ENCODE results near the gene ITIH2. TPM values are rescaled to one million over a fixed set of nuclear protein-coding genes. Genes with fewer than 3 reads are reported as not detected.

ITIH2 gene
- total RNA-seq, 1 donor from 2014 or later = not detected

- Mint-ChIP-seq H3K9me3 (peaks cover 24% of the 10 kb centered on the region), H3K4me3 (no peak overlapping the region), H3K36me3 (peaks cover 4% of the 10 kb centered on the region), H3K27me3 (ENCODE audit: low read depth) (peaks cover 7% of the 10 kb centered on the region), H3K27ac (no peak overlapping the region), H3K4me1 (no peaks in the 10 kb centered on the region)
- no peak for TF ChIP-seq CTCF (IDR thresholded peaks at IDR 0.05; ENCODE audit: unreplicated experiment)
- DNase-seq (ENCODE audit: low spot score in 2 of 2, unreplicated experiment in 2 of 2) = no peak
These were observed 6.6 kb upstream of the ITIH2 start for GRCh38 chr10:7696545-7696944.

- Mint-ChIP-seq H3K4me1 (no peaks in the 10 kb centered on the region), H3K27ac (no peak overlapping the region), H3K9me3 (peaks cover 17% of the 10 kb centered on the region), H3K27me3 (ENCODE audit: low read depth) (peaks cover 10% of the 10 kb centered on the region), H3K4me3 (no peak overlapping the region), H3K36me3 (peaks cover 4% of the 10 kb centered on the region)
- DNase-seq (ENCODE audit: low spot score in 2 of 2, unreplicated experiment in 2 of 2) = no peak
- no peak for TF ChIP-seq CTCF (IDR thresholded peaks at IDR 0.05; ENCODE audit: unreplicated experiment)
These were observed 5.7 kb upstream of the ITIH2 start for GRCh38 chr10:7697426-7697825.

GRCh38 chr10:7700577-7701125, 2.5 kb upstream of the ITIH2 start:
- Mint-ChIP-seq H3K4me1 (no peaks in the 10 kb centered on the region), H3K27ac (no peak overlapping the region), H3K27me3 (ENCODE audit: low read depth) (peaks cover 31% of the 10 kb centered on the region), H3K9me3 (no peaks in the 10 kb centered on the region), H3K4me3 (no peak overlapping the region), H3K36me3 (no peaks in the 10 kb centered on the region)
- no peak for TF ChIP-seq CTCF (IDR thresholded peaks at IDR 0.05; ENCODE audit: unreplicated experiment)
- no peak for DNase-seq (ENCODE audit: low spot score in 2 of 2, unreplicated experiment in 2 of 2)

GRCh38 chr10:7701158-7701742, 1.9 kb upstream of the ITIH2 start:
- DNase-seq (ENCODE audit: low spot score in 2 of 2, unreplicated experiment in 2 of 2) = no peak
- no peaks in the 10 kb centered on the region for H3K9me3 Mint-ChIP-seq
- H3K4me1 Mint-ChIP-seq = no peaks in the 10 kb centered on the region
- peaks cover 36% of the 10 kb centered on the region for H3K27me3 Mint-ChIP-seq (ENCODE audit: low read depth)
- H3K36me3 Mint-ChIP-seq = no peaks in the 10 kb centered on the region
- H3K4me3 Mint-ChIP-seq = no peak overlapping the region
- H3K27ac Mint-ChIP-seq = no peak overlapping the region
- TF ChIP-seq CTCF (IDR thresholded peaks at IDR 0.05; ENCODE audit: unreplicated experiment) = no peak

GRCh38 chr10:7702288-7702812, 766 bp upstream of the ITIH2 start:
- no peak for DNase-seq (ENCODE audit: low spot score in 2 of 2, unreplicated experiment in 2 of 2)
- Mint-ChIP-seq H3K27ac (no peak overlapping the region), H3K9me3 (no peaks in the 10 kb centered on the region), H3K36me3 (no peaks in the 10 kb centered on the region), H3K27me3 (ENCODE audit: low read depth) (peaks cover 43% of the 10 kb centered on the region), H3K4me3 (no peak overlapping the region), H3K4me1 (no peaks in the 10 kb centered on the region)
- no peak for TF ChIP-seq CTCF (IDR thresholded peaks at IDR 0.05; ENCODE audit: unreplicated experiment)

All from mesothelial cell of epicardium (in vitro differentiated cells).